Gastroesophageal sphincter (tissue), 4 donors: ENCODE data around the gene KCTD2. TPM values are rescaled to one million over a fixed set of nuclear protein-coding genes. Genes with fewer than 3 reads are reported as not detected.

Source experiments
- ATAC-seq: fragments of 150-250 bp; one replicate; pipeline ENCODE4 v1.9.1; 2016; ENCODE audit warnings: mild to moderate bottlenecking, moderate library complexity
- H3K27ac ChIP-seq, 4 donors: fragments of 200-600 bp; sonication (generic) in 3 of 4; 1 replicate in 3 of 4; 2 replicates in 1 of 4; pipeline ENCODE4 v1.5.1; 2016 to 2019
- H3K27me3 ChIP-seq: fragments of 200-600 bp; sonication (generic); one replicate; pipeline ENCODE4 v1.5.1; 2019
- H3K36me3 ChIP-seq, 2 donors: fragments of 200-600 bp; sonication (generic); one replicate each; pipeline ENCODE4 v1.5.1; 2019; ENCODE audit warnings: control low read depth in 1 of 2
- H3K4me1 ChIP-seq, 3 donors: fragments of 200-600 bp; sonication (generic); 1 replicate in 2 of 3; 2 replicates in 1 of 3; pipeline ENCODE4 v1.5.1; 2016 to 2019; ENCODE audit warnings: control low read depth in 2 of 3
- H3K4me3 ChIP-seq, 2 donors: fragments of 200-600 bp; sonication (generic); one replicate each; pipeline ENCODE4 v1.5.1; 2019; ENCODE audit warnings: mild to moderate bottlenecking in 1 of 2, moderate library complexity in 1 of 2
- H3K9me3 ChIP-seq, 3 donors: fragments of 200-600 bp; sonication (generic); one replicate each; pipeline ENCODE4 v1.5.1; 2017 to 2019; ENCODE audit warnings: control low read depth in 2 of 3
- CTCF ChIP-seq, 4 experiments: fragments of 200-600 bp in 2 of 4; fragments of 450-650 bp in 2 of 4; sonication (generic) in 1 of 4; IDR thresholded peaks; one replicate each; pipeline ENCODE4 v1.5.1; 2017 to 2019; ENCODE audit warnings: antibody characterized with exemption in 4 of 4, mild to moderate bottlenecking in 2 of 4, moderate library complexity in 2 of 4
- EP300 ChIP-seq: sonication (generic); formaldehyde crosslinking; IDR thresholded peaks from one replicate; pipeline ENCODE4 v1.6.1; 2017; ENCODE audit warnings: antibody characterized with exemption, mild to moderate bottlenecking
- POLR2A ChIP-seq, 2 donors: fragments of 450-650 bp; IDR thresholded peaks; one replicate each; pipeline ENCODE4 v1.6.1; 2017; ENCODE audit warnings: antibody characterized with exemption in 2 of 2, mild to moderate bottlenecking in 2 of 2, moderate library complexity in 1 of 2
- POLR2AphosphoS5 ChIP-seq: sonication (generic); formaldehyde crosslinking; IDR thresholded peaks from one replicate; pipeline ENCODE4 v1.6.1; 2017; ENCODE audit warnings: antibody characterized with exemption
- WGBS, 2 donors: methylation state at CpG; one replicate each; pipeline ENCODE4 v1.1.5; 2018; ENCODE audit warnings: low coverage in 1 of 2; 5-methylcytosine and 5-hydroxymethylcytosine counted together
- small RNA-seq, 4 donors: library from RNA; depleted of rRNA; stranded (forward); fragments of <200 nt; gene quantifications; one replicate each; pipeline ENCODE3, GENCODE V24; 2016
- total RNA-seq, 4 donors: library from RNA; depleted of rRNA; stranded (reverse); fragments of >200 nt; gene quantifications; one replicate each; pipeline ENCODE4 v1.1.0, GENCODE V29; 2016

KCTD2 gene
- total RNA-seq, 4 donors from 2014 or later: 27.1 to 39.7 (median 28.8) TPM

- H3K4me1 ChIP-seq: peaks cover 0 to 62% (median 21%) of the 10 kb centered on the region in 3 donors
- peak overlapping the region; percentile 58 for H3K4me3 ChIP-seq
- no peaks in the 10 kb centered on the region for H3K9me3 ChIP-seq
- ATAC-seq: peak; percentile 80
- 0 to 10% methylated on average over 1 to 6 of the region's 22 CpGs for WGBS, 2 donors
- H3K27ac ChIP-seq: peak overlapping the region; percentile 52 to 90 (median 86)
- H3K36me3 ChIP-seq: peaks cover 0 to 18% of the 10 kb centered on the region in 2 donors
- TF ChIP-seq CTCF (IDR thresholded peaks at IDR 0.05): peak in 3 of 4 experiments; percentile 96 to 97 (median 96)
- peak; percentile 9 for TF ChIP-seq POLR2AphosphoS5
- TF ChIP-seq POLR2A (IDR thresholded peaks at IDR 0.05): no peak
- no peaks in the 10 kb centered on the region for H3K27me3 ChIP-seq
Observed at GRCh38 chr17:75113798-75114551, 67.0 kb downstream of the KCTD2 start.

- Histone ChIP-seq H3K27ac (peak overlapping the region; percentile 52 to 90 (median 86)), H3K4me3 (peak overlapping the region; percentile 58), H3K4me1 (peaks cover 0 to 55% (median 17%) of the 10 kb centered on the region in 3 donors), H3K9me3 (no peaks in the 10 kb centered on the region), H3K27me3 (no peaks in the 10 kb centered on the region), H3K36me3 (peaks cover 0 to 21% of the 10 kb centered on the region in 2 donors)
- ATAC-seq: peak; percentile 3
- WGBS, 2 donors: 36 to 39% methylated on average over 11 to 14 of the region's 19 CpGs
- no peak for TF ChIP-seq POLR2A (IDR thresholded peaks at IDR 0.05)
- no peak for TF ChIP-seq EP300
Observed at GRCh38 chr17:75114552-75115314, 67.7 kb downstream of the KCTD2 start.

Small RNA genes lying within 50 kb of the gene (small RNA-seq; reads per million reads assigned to genes)
- gene AC111186.1 (0 reads per million in 4 donors), gene RF00019 (0 reads per million in 4 donors), gene RN7SL573P (0 reads per million in 4 donors), gene RNU6-362P (0 reads per million in 4 donors)

Other genes starting within 250 kb of the KCTD2 start
- 1 to 10 TPM in 1 of 4 donors, under 1 TPM in 2, not detected in 1; 0.16 to 3.5 (median 0.42) TPM for gene GRIN2C, start 187.3 kb upstream of the KCTD2 start, total RNA-seq
- 1 to 10 TPM; 3.6 to 7.8 (median 4.6) TPM for gene FDXR, start 174.2 kb upstream of the KCTD2 start, total RNA-seq
- gene FADS6, start 153.6 kb upstream of the KCTD2 start, total RNA-seq: under 1 TPM in 1 of 4 donors, not detected in 3; 0.37 TPM
- not detected for gene USH1G, start 124.0 kb upstream of the KCTD2 start, total RNA-seq
- not detected for gene OTOP2, start 123.0 kb upstream of the KCTD2 start, total RNA-seq
- under 1 TPM in 2 of 4 donors, not detected in 2; 0.31 to 0.82 TPM for gene OTOP3, start 111.3 kb upstream of the KCTD2 start, total RNA-seq
- 10 to 100 TPM in 2 of 4 donors, 1 to 10 TPM in 2; 4.6 to 21.9 (median 10.8) TPM for gene HID1, start 74.5 kb upstream of the KCTD2 start, total RNA-seq
- 10 to 100 TPM; 11.8 to 35.3 (median 18.1) TPM for gene CDR2L, start 59.6 kb upstream of the KCTD2 start, total RNA-seq
- 100 to 1,000 TPM in 1 of 4 donors, 10 to 100 TPM in 3; 36.6 to 112 (median 50.5) TPM for gene MRPL58, start 34.6 kb upstream of the KCTD2 start, total RNA-seq
- 100 to 1,000 TPM; 213 to 337 (median 307) TPM for gene ATP5PD, start 256 bp upstream of the KCTD2 start, total RNA-seq
- 1 to 10 TPM; 4.0 to 6.9 (median 5.2) TPM for gene SLC16A5, start 40.7 kb downstream of the KCTD2 start, total RNA-seq
- 1 to 10 TPM; 2.4 to 6.1 (median 3.9) TPM for gene ARMC7, start 62.7 kb downstream of the KCTD2 start, total RNA-seq
- gene NT5C, start 84.5 kb downstream of the KCTD2 start, total RNA-seq: 100 to 1,000 TPM in 2 of 4 donors, 10 to 100 TPM in 2; 74.5 to 121 (median 99.6) TPM
- 10 to 100 TPM in 3 of 4 donors, 1 to 10 TPM in 1; 9.3 to 48.5 (median 25.0) TPM for gene JPT1, start 107.3 kb downstream of the KCTD2 start, total RNA-seq
- 10 to 100 TPM; 67.7 to 95.2 (median 69.9) TPM for gene SUMO2, start 135.7 kb downstream of the KCTD2 start, total RNA-seq
- gene NUP85, start 158.5 kb downstream of the KCTD2 start, total RNA-seq: 10 to 100 TPM; 19.6 to 62.3 (median 22.3) TPM
- gene GGA3, start 214.4 kb downstream of the KCTD2 start, total RNA-seq: 10 to 100 TPM; 19.5 to 27.8 (median 24.5) TPM
- 10 to 100 TPM; 35.0 to 46.4 (median 38.3) TPM for gene MRPS7, start 214.7 kb downstream of the KCTD2 start, total RNA-seq
- gene MIF4GD, start 224.0 kb downstream of the KCTD2 start, total RNA-seq: 10 to 100 TPM; 28.5 to 50.7 (median 44.4) TPM
- gene SLC25A19, start 242.2 kb downstream of the KCTD2 start, total RNA-seq: 10 to 100 TPM in 3 of 4 donors, 1 to 10 TPM in 1; 7.3 to 14.5 (median 13.4) TPM